ENCODE data around the gene PDE4D.
A peak's percentile ranks its signal among the peaks of the same experiment; 100 is the strongest.

PDE4D gene

DNA sequence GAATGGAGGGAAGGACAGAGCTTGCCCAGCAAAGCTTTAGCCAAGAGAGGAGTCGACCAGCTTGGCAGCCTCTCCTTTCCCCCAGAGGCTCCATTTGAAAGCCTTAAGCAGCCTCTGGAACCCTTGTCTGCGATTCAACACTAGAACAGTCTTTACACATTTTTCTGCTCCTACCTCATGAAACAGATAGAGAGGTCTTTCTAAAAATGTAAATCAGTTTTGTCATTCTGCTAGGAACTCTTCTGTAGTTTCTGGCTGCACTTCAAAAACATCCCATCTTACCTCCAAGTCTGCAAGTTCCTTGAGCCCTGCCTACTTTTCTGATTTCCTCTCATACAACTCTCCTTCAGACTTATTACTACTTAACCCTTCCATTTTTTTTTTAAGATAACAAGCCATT is 70.1 kb downstream of the PDE4D start:
- H3K4me3 ChIP-seq (ENCODE audit: insufficient read length, low read depth): no peak overlapping the region
- H3K4me1 ChIP-seq (ENCODE audit: insufficient read depth, insufficient read length): no peaks in the 10 kb centered on the region
- H3K36me3 ChIP-seq (ENCODE audit: insufficient read depth, insufficient read length, low read length): no peaks in the 10 kb centered on the region
- DNase-seq (ENCODE audit: low read depth, low spot score): no peak
- no peaks in the 10 kb centered on the region for H3K27me3 ChIP-seq (ENCODE audit: insufficient read depth, insufficient read length)
- H3K9ac ChIP-seq (ENCODE audit: insufficient read length, low read depth): no peak overlapping the region
- TF ChIP-seq ZNF274 (IDR thresholded peaks at IDR 0.05; ENCODE audit: low read depth, low read length): no peak
- no peak for TF ChIP-seq YY1 (IDR thresholded peaks at IDR 0.05; ENCODE audit: insufficient read depth, insufficient read length)
- no peak for TF ChIP-seq SUZ12 (IDR thresholded peaks at IDR 0.05; ENCODE audit: extremely low read depth, insufficient read depth, insufficient read length)
- H3K9me3 ChIP-seq (ENCODE audit: insufficient read depth, low read length): no peaks in the 10 kb centered on the region

DNA sequence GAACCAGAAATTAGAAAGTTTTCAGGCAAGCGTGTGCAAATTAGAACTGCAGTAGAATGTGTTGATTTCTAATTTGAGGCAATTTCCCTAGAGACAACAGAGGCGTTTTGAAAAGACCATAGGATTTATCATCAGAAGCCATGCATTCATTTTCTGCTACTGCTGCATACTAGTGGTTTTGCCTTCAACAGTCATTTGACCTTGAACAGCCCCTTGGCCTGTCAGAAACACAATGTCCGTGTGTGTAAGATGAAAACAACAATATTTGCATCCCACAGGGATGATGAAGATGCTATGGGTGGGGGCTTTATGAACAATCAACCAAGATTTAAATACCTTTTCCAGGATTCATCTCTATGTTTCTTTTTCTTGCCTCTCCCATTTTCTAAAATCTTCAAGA is 73.7 kb downstream of the PDE4D start:
- no peak for TF ChIP-seq SUZ12 (IDR thresholded peaks at IDR 0.05; ENCODE audit: extremely low read depth, insufficient read depth, insufficient read length)
- TF ChIP-seq YY1 (IDR thresholded peaks at IDR 0.05; ENCODE audit: insufficient read depth, insufficient read length): no peak
- TF ChIP-seq ZNF274 (IDR thresholded peaks at IDR 0.05; ENCODE audit: low read depth, low read length): no peak
- no peak overlapping the region for H3K4me3 ChIP-seq (ENCODE audit: insufficient read length, low read depth)
- no peak overlapping the region for H3K9ac ChIP-seq (ENCODE audit: insufficient read length, low read depth)
- DNase-seq (ENCODE audit: low read depth, low spot score): no peak
- no peaks in the 10 kb centered on the region for H3K9me3 ChIP-seq (ENCODE audit: insufficient read depth, low read length)
- H3K27me3 ChIP-seq (ENCODE audit: insufficient read depth, insufficient read length): no peaks in the 10 kb centered on the region
- H3K36me3 ChIP-seq (ENCODE audit: insufficient read depth, insufficient read length, low read length): no peaks in the 10 kb centered on the region
- no peaks in the 10 kb centered on the region for H3K4me1 ChIP-seq (ENCODE audit: insufficient read depth, insufficient read length)

GRCh38 chr5:59817536-59817935 is 76.0 kb downstream of the PDE4D start:
- no peaks in the 10 kb centered on the region for H3K27me3 ChIP-seq (ENCODE audit: insufficient read depth, insufficient read length)
- H3K4me1 ChIP-seq (ENCODE audit: insufficient read depth, insufficient read length): no peaks in the 10 kb centered on the region
- no peak for DNase-seq (ENCODE audit: low read depth, low spot score)
- no peak overlapping the region for H3K9ac ChIP-seq (ENCODE audit: insufficient read length, low read depth)
- H3K36me3 ChIP-seq (ENCODE audit: insufficient read depth, insufficient read length, low read length): no peaks in the 10 kb centered on the region
- H3K9me3 ChIP-seq (ENCODE audit: insufficient read depth, low read length): no peaks in the 10 kb centered on the region
- no peak for TF ChIP-seq SUZ12 (IDR thresholded peaks at IDR 0.05; ENCODE audit: extremely low read depth, insufficient read depth, insufficient read length)
- no peak for TF ChIP-seq ZNF274 (IDR thresholded peaks at IDR 0.05; ENCODE audit: low read depth, low read length)
- no peak for TF ChIP-seq YY1 (IDR thresholded peaks at IDR 0.05; ENCODE audit: insufficient read depth, insufficient read length)
- H3K4me3 ChIP-seq (ENCODE audit: insufficient read length, low read depth): no peak overlapping the region

DNA sequence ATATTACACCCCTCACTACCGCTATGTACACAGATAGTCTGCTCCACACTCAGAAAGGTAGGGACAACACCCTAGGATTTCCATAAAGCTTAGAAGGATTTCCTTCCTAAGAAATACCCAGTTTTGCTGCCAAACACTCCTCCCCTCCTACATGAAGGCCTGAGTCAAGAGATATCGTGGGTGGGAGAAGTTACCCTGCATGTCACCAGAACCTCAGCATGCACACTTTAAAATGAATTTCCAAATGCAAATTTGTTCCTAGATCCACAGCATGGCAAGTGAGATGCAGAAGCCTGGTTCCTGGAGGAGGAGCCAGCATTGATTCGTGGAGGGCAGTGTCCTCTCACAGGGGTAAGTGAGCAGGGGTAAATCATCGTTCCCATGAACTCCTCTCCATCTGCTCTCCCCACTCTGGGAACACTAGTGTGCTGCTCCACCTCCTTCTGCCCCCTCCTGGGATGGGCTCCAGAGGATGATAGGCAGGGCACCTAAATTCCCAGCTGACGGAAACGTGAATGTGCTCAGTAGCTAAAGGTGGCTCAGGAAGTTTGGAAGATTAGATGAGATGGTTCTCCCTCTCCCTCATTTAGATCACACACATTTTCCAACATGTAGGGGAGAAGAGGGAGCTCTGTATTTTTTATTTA is 76.7 kb downstream of the PDE4D start:
- no peaks in the 10 kb centered on the region for H3K4me1 ChIP-seq (ENCODE audit: insufficient read depth, insufficient read length)
- no peak for TF ChIP-seq SUZ12 (IDR thresholded peaks at IDR 0.05; ENCODE audit: extremely low read depth, insufficient read depth, insufficient read length)
- DNase-seq (ENCODE audit: low read depth, low spot score): no peak
- H3K27me3 ChIP-seq (ENCODE audit: insufficient read depth, insufficient read length): no peaks in the 10 kb centered on the region
- H3K4me3 ChIP-seq (ENCODE audit: insufficient read length, low read depth): no peak overlapping the region
- no peaks in the 10 kb centered on the region for H3K36me3 ChIP-seq (ENCODE audit: insufficient read depth, insufficient read length, low read length)
- H3K9me3 ChIP-seq (ENCODE audit: insufficient read depth, low read length): no peaks in the 10 kb centered on the region
- no peak overlapping the region for H3K9ac ChIP-seq (ENCODE audit: insufficient read length, low read depth)

DNA sequence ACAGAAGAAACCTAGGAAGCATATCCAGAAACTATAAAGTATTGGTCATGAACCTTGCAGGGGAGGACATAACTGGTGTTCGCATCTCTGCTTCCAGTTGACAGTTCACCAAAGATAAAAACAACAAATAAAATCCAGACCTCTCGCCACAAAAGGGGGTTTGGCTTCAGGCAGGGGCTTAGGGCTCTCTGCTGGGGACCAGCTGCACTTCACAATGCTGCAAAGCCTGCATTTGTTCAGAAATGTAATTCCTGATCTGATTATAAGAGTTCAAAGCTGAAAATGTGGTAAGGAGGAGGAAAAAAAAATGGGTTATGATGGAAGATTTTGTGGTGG is 79.0 kb downstream of the PDE4D start:
- Histone ChIP-seq H3K36me3 (ENCODE audit: insufficient read depth, insufficient read length, low read length) (no peaks in the 10 kb centered on the region), H3K9ac (ENCODE audit: insufficient read length, low read depth) (no peak overlapping the region), H3K9me3 (ENCODE audit: insufficient read depth, low read length) (no peaks in the 10 kb centered on the region), H3K4me1 (ENCODE audit: insufficient read depth, insufficient read length) (no peaks in the 10 kb centered on the region), H3K4me3 (ENCODE audit: insufficient read length, low read depth) (no peak overlapping the region), H3K27me3 (ENCODE audit: insufficient read depth, insufficient read length) (no peaks in the 10 kb centered on the region)
- DNase-seq (ENCODE audit: low read depth, low spot score): no peak
- TF ChIP-seq ZNF274 (IDR thresholded peaks at IDR 0.05; ENCODE audit: low read depth, low read length) (no peak), YY1 (IDR thresholded peaks at IDR 0.05; ENCODE audit: insufficient read depth, insufficient read length) (no peak), SUZ12 (IDR thresholded peaks at IDR 0.05; ENCODE audit: extremely low read depth, insufficient read depth, insufficient read length) (no peak)

DNA sequence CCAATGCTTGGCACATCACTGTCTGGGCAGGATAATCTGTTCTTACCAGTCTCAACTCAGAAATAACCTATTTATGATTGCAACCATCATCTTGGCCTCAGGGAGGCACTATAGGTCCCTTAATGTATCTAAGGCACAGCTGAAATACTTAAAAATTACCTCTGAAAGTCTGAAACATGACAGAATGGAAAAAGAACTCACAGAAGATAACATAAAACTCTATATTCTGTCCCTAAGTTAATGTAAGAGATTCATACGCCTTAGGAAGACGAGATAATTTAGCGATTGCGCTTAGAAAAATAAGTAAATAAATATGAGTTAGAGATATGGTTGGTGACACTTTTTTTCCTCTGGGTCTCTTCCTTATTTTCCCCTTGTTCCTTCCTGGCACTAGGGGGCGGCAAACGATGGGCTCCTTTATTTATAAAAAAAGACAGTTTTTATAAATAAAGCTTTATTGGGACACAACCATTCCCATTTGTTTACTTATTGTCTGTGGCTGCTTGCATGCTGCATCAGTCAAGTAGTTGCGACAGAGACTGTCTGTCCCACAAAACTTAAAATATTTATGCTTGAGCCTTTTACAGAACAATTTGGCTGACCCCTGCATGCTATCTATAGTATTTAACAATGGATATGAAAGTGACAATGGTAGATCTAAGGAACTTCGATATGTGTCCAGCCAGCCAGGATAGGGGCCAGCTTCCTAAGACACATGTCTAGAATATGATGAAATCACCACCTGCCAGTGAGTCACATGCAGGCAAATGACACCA is 79.6 kb downstream of the PDE4D start:
- TF ChIP-seq ZNF274 (IDR thresholded peaks at IDR 0.05; ENCODE audit: low read depth, low read length) (no peak), SUZ12 (IDR thresholded peaks at IDR 0.05; ENCODE audit: extremely low read depth, insufficient read depth, insufficient read length) (no peak), YY1 (IDR thresholded peaks at IDR 0.05; ENCODE audit: insufficient read depth, insufficient read length) (no peak)
- peak; percentile 39 for DNase-seq (ENCODE audit: low read depth, low spot score)
- no peaks in the 10 kb centered on the region for H3K4me1 ChIP-seq (ENCODE audit: insufficient read depth, insufficient read length)
- no peaks in the 10 kb centered on the region for H3K27me3 ChIP-seq (ENCODE audit: insufficient read depth, insufficient read length)
- H3K9ac ChIP-seq (ENCODE audit: insufficient read length, low read depth): no peak overlapping the region
- no peaks in the 10 kb centered on the region for H3K9me3 ChIP-seq (ENCODE audit: insufficient read depth, low read length)
- no peak overlapping the region for H3K4me3 ChIP-seq (ENCODE audit: insufficient read length, low read depth)
- H3K36me3 ChIP-seq (ENCODE audit: insufficient read depth, insufficient read length, low read length): no peaks in the 10 kb centered on the region

DNA sequence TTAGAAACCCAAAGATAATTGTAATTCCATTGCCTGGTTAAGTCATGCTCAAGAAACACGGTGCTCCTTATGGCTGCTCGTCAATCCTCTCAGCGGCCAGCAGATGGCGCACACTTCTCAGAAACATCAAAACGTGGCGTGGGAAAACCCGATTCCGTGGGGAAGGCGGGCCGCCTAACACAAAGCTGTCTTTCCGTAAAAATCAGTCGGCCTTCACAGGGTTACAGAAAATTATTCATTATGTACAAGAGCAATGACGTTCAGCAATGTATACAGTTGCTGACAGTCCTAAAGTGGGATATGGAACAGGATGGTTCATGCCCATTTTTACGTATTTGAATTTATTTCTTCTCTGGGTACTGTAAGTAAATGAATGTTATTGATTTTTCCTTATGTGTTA is 83.5 kb downstream of the PDE4D start:
- DNase-seq (ENCODE audit: low read depth, low spot score): peak; percentile 46

More for the DNA sequence above, 83.5 kb downstream of the PDE4D start:
- H3K9me3 ChIP-seq (ENCODE audit: insufficient read depth, low read length): no peaks in the 10 kb centered on the region
- H3K36me3 ChIP-seq (ENCODE audit: insufficient read depth, insufficient read length, low read length): no peaks in the 10 kb centered on the region
- no peaks in the 10 kb centered on the region for H3K27me3 ChIP-seq (ENCODE audit: insufficient read depth, insufficient read length)
- H3K4me3 ChIP-seq (ENCODE audit: insufficient read length, low read depth): no peak overlapping the region
- no peaks in the 10 kb centered on the region for H3K4me1 ChIP-seq (ENCODE audit: insufficient read depth, insufficient read length)
- TF ChIP-seq YY1 (IDR thresholded peaks at IDR 0.05; ENCODE audit: insufficient read depth, insufficient read length): no peak
- TF ChIP-seq SUZ12 (IDR thresholded peaks at IDR 0.05; ENCODE audit: extremely low read depth, insufficient read depth, insufficient read length): no peak
- no peak for TF ChIP-seq ZNF274 (IDR thresholded peaks at IDR 0.05; ENCODE audit: low read depth, low read length)
- no peak overlapping the region for H3K9ac ChIP-seq (ENCODE audit: insufficient read length, low read depth)

All from NT2/D1 (cell line).